Osteoblast (primary cell): ENCODE measurements around the gene STK32B. TPM values are rescaled to one million over a fixed set of nuclear protein-coding genes. Genes with fewer than 3 reads are reported as not detected.
"Not testable (repeated sequence)": the region's sequence is repeated elsewhere in the genome, so short reads cannot be mapped to it uniquely, and the experiment has no call there.

ENCODE experiments used
- DNase-seq: peaks from one replicate; pipeline ENCODE4 v3.0.0; 2011; ENCODE audit warnings: low spot score, mixed read lengths; ENCODE audit not compliant: insufficient read length; ENCODE audit errors: missing footprints
- H2AFZ ChIP-seq: 2 replicates; pipeline ENCODE4 v1.6.0; 2011; ENCODE audit warnings: mild to moderate bottlenecking, low read length
- H3K27ac ChIP-seq: 2 replicates; pipeline ENCODE4 v1.5.1; 2011; ENCODE audit warnings: mild to moderate bottlenecking, low read depth, low read length, moderate library complexity
- H3K27me3 ChIP-seq: 2 replicates; pipeline ENCODE4 v1.6.0; 2012; ENCODE audit warnings: mild to moderate bottlenecking, control low read depth, inconsistent platforms, low read length, moderate library complexity; ENCODE audit not compliant: insufficient read depth
- H3K36me3 ChIP-seq: 2 replicates; pipeline ENCODE4 v1.5.1; 2011; ENCODE audit warnings: mild to moderate bottlenecking, low read length, control low read depth, moderate library complexity; ENCODE audit not compliant: insufficient read depth
- H3K4me1 ChIP-seq: 2 replicates; pipeline ENCODE4 v1.5.1; 2011; ENCODE audit warnings: mild to moderate bottlenecking, low read length, control low read depth, moderate library complexity; ENCODE audit not compliant: insufficient read depth
- H3K4me2 ChIP-seq: 2 replicates; pipeline ENCODE4 v1.6.0; 2011; ENCODE audit warnings: mild to moderate bottlenecking, low read length; ENCODE audit not compliant: insufficient read depth
- H3K4me3 ChIP-seq: fragments of 200-600 bp; sonication (generic); 3 replicates; pipeline ENCODE4 v1.5.1; 2012; ENCODE audit warnings: mild to moderate bottlenecking, low read length, inconsistent platforms; ENCODE audit not compliant: insufficient read depth
- H3K79me2 ChIP-seq: 2 replicates; pipeline ENCODE4 v1.6.0; 2012; ENCODE audit warnings: mild to moderate bottlenecking, low read length, control low read depth, inconsistent platforms; ENCODE audit not compliant: insufficient read depth
- H3K9me3 ChIP-seq: 2 replicates; pipeline ENCODE4 v1.5.1; 2011; ENCODE audit warnings: low read depth, low read length, control low read depth
- H4K20me1 ChIP-seq: 2 replicates; pipeline ENCODE4 v1.6.0; 2012; ENCODE audit warnings: mild to moderate bottlenecking, low read length, control low read depth; ENCODE audit not compliant: insufficient read depth
- CTCF ChIP-seq: IDR thresholded peaks from 2 replicates; pipeline ENCODE4 v1.5.1; 2011; ENCODE audit warnings: mild to moderate bottlenecking, low read depth, low read length, moderate library complexity; ENCODE audit errors: extremely low read depth
- total RNA-seq: library from RNA; depleted of rRNA; stranded (reverse); fragments of >200 nt; gene quantifications from 2 replicates; pipeline ENCODE4 v1.2.3, GENCODE V29; 2012

The STK32B gene
- total RNA-seq, 1 donor = 1.1 TPM

GRCh38 chr4:5283837-5284236, 232.6 kb downstream of the STK32B start:
- no peaks in the 10 kb centered on the region for H3K36me3 ChIP-seq
- H3K4me1 ChIP-seq = no peaks in the 10 kb centered on the region

DNA sequence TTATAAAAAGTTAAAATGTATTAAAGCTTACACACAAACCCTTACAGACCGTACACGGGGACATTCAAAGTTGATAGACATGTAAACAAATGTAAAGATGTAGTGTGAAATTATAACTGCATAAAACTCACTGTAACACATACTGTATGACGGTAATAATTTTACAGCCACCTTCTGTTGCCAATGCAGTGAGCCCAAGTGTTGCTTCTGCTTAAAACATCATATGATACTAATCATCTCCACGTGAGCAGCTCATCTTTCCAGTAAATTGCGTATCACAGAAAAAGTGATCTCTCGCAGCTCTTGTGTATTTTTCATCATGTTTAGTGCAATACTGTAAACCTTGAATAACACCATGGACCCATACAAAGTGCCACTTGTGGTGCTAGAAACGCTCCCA, 233.2 kb downstream of the STK32B start:
- DNase-seq = no peak
- Histone ChIP-seq H3K4me1 (no peaks in the 10 kb centered on the region), H3K4me3 (no peak overlapping the region), H2AFZ (no peak overlapping the region), H3K9me3 (no peaks in the 10 kb centered on the region), H3K4me2 (no peak overlapping the region), H4K20me1 (no peaks in the 10 kb centered on the region), H3K79me2 (no peaks in the 10 kb centered on the region), H3K27ac (no peak overlapping the region), H3K27me3 (no peaks in the 10 kb centered on the region), H3K36me3 (no peaks in the 10 kb centered on the region)
- TF ChIP-seq CTCF = no peak

More at GRCh38 chr4:5283837-5284236, 232.6 kb downstream of the STK32B start:
- no peaks in the 10 kb centered on the region for H3K27me3 ChIP-seq
- no peak for TF ChIP-seq CTCF
- H3K4me2 ChIP-seq = no peak overlapping the region
- H2AFZ ChIP-seq = no peak overlapping the region
- no peaks in the 10 kb centered on the region for H3K79me2 ChIP-seq
- no peak overlapping the region for H3K27ac ChIP-seq
- H3K9me3 ChIP-seq = no peaks in the 10 kb centered on the region
- H4K20me1 ChIP-seq = no peaks in the 10 kb centered on the region
- no peak overlapping the region for H3K4me3 ChIP-seq
- DNase-seq = no peak

DNA sequence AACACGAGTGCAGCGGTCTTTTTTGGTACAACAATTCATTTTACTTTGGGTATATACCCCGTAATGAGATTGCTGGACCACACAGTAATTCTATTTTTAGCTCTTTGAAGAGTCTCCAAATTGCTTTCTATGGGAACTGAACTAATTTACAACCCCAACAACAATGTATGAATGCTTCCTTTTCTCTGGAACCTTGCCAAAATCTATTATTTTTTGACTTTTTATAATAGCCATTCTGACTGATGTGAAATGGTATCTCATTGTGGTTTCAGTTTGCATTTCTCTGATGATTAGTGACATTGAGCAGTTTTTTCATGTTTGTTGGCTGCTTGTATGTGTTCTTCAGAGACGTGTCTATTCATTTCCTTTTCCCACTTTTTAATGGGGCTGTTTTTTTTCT, 240.8 kb downstream of the STK32B start:
- Histone ChIP-seq H3K4me3 (no peak overlapping the region), H3K27me3 (no peaks in the 10 kb centered on the region), H3K4me2 (no peak overlapping the region), H3K9me3 (no peaks in the 10 kb centered on the region), H3K36me3 (no peaks in the 10 kb centered on the region), H3K79me2 (no peaks in the 10 kb centered on the region), H3K27ac (no peak overlapping the region), H4K20me1 (no peaks in the 10 kb centered on the region), H3K4me1 (no peaks in the 10 kb centered on the region), H2AFZ (no peak overlapping the region)
- TF ChIP-seq CTCF = no peak
- DNase-seq = no peak

GRCh38 chr4:5298000-5298787, 246.9 kb downstream of the STK32B start:
- not testable (repeated sequence) for H3K27ac ChIP-seq, H3K79me2 ChIP-seq, H3K9me3 ChIP-seq, H2AFZ ChIP-seq, H3K27me3 ChIP-seq, H4K20me1 ChIP-seq, H3K4me1 ChIP-seq, DNase-seq, H3K4me2 ChIP-seq, H3K4me3 ChIP-seq, H3K36me3 ChIP-seq
